Peyer's patch (tissue), 4 donors: Measurements from ENCODE around the gene CAPNS2.

Source experiments
- CTCF ChIP-seq, 6 experiments: fragments of 450-650 bp in 4 of 6; fragments of 200-600 bp in 2 of 6; sonication (generic) in 1 of 6; IDR thresholded peaks; one replicate each; pipeline ENCODE4 v1.5.1; 2017 to 2019; ENCODE audit warnings: antibody characterized with exemption in 6 of 6, mild to moderate bottlenecking in 3 of 6, moderate library complexity in 1 of 6
- POLR2A ChIP-seq, 2 donors: fragments of 450-650 bp; IDR thresholded peaks; one replicate each; pipeline ENCODE4 v1.5.1; 2017; ENCODE audit warnings: antibody characterized with exemption in 2 of 2, mild to moderate bottlenecking in 2 of 2, moderate library complexity in 2 of 2

GRCh38 chr16:55613613-55614335 lies 47.3 kb downstream of the CAPNS2 start:
- TF ChIP-seq CTCF (IDR thresholded peaks at IDR 0.05) (no peak), POLR2A (IDR thresholded peaks at IDR 0.05) (no peak)
